ENCODE data around the gene SERPINA1. TPM values are rescaled to one million over a fixed set of nuclear protein-coding genes. Genes with fewer than 3 reads are reported as not detected.

The SERPINA1 gene
- total RNA-seq = not detected in 2 replicates

DNA sequence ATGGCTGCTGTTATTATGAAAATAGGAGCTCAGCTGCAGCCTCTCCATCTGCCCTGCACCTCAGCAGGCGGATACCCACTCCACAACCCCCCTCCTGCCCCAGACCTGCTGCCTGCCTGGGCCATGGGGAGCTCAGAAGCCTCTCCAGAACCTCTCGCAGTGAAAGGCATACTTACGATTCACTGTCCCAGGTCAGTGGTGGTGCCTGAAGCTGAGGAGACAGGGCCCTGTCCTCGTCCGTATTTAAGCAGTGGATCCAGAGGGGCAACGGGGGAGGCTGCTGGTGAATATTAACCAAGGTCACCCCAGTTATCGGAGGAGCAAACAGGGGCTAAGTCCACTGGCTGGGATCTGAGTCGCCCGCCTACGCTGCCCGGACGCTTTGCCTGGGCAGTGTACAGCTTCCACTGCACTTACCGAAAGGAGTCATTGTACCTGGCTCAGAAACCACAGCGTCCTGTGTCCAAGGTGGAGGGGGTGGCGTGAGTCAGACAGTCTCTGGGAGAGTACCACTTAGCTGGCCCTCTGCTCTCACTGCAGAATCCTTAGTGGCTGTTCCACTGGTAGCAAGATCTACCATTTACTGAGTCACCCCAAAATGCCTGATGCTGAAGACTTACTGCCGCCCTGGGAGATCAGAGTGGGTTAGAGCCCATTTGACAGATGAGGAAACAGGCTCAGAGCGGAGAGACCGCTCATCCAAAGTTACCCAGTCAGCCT is at the start of gene SERPINA1:
SERPINA1 (minus strand) TSS at position 219 of the 720 bp plus-strand sequence. CDS start 5,365 bp downstream, outside the sequence.

DNA sequence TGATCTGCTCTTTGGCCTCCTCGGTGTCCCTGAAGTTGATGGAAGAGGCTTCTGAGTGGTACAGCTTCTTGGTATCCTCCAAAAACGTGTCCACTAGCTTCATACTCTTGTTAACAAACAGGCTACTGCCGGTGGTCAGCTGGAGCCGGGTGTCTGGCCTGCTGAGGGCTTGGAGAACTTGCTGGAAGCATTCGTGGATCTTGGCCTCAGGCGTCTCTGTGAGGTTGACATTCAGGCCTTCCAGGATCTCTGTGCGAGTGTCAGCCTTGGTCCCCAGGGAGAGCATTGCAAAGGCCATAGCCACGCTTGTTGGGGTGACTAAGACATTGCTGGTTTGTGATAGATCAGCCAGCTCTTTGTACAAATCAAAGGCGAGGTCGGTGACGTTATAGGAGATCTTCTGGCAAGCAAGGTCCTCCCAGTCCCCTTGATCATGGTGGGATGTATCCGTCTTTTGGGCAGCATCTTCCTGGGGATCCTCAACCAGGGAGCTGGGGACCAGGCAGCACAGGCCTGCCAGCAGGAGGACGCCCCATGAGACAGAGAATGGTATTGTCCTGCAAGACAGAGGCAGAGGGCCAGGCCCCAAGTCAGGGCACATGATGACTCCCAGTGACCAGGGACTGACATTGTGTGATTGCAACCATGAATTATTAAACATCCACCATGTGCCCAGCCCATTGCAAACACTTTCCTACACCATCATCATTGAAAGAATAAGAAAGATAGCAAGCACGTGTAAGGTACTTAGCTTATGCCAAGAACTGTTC is 22.1 kb downstream of the SERPINA1 start, which contains the start of gene SERPINA2:
SERPINA2 (minus strand) TSS at position 553 of the 770 bp plus-strand sequence.

Other genes with a start within 250 kb of the SERPINA1 start
- 0.33 and 1.4 TPM in 2 replicates for gene PPP4R4, start 214.3 kb downstream of the SERPINA1 start, total RNA-seq
- gene SERPINA10, start 95.3 kb downstream of the SERPINA1 start, total RNA-seq = not detected in 2 replicates
- not detected in 2 replicates for gene SERPINA6, start 65.3 kb downstream of the SERPINA1 start, total RNA-seq
- not detected in 2 replicates for gene SERPINA2, start 21.9 kb downstream of the SERPINA1 start, total RNA-seq
- not detected in 2 replicates for gene SERPINA11, start 64.2 kb upstream of the SERPINA1 start, total RNA-seq
- gene SERPINA9, start 87.6 kb upstream of the SERPINA1 start, total RNA-seq = not detected in 2 replicates
- gene SERPINA12, start 120.9 kb upstream of the SERPINA1 start, total RNA-seq = not detected in 2 replicates
- not detected in 2 replicates for gene SERPINA4, start 172.8 kb upstream of the SERPINA1 start, total RNA-seq
- gene SERPINA5, start 192.8 kb upstream of the SERPINA1 start, total RNA-seq = 0.03 and 0.33 TPM in 2 replicates
- 9.7 and 37.5 TPM in 2 replicates for gene SERPINA3, start 223.8 kb upstream of the SERPINA1 start, total RNA-seq

All from smooth muscle cell of the pulmonary artery (primary cell).